K562 (cell line): ENCODE measurements around the gene SLC11A1. TPM values are rescaled to one million over a fixed set of nuclear protein-coding genes. Genes with fewer than 3 reads are reported as not detected.

Experiments used
- CBFA2T2 ChIP-seq: fragments of 450-650 bp; conservative IDR thresholded peaks from 2 replicates; pipeline ENCODE4 v1.6.1; 2017; ENCODE audit warnings: mild to moderate bottlenecking
- CBX5 ChIP-seq: IDR thresholded peaks from 2 replicates; pipeline ENCODE4 v1.6.1; 2014; ENCODE audit warnings: low read depth, borderline replicate concordance
- CCNT2 ChIP-seq: IDR thresholded peaks from 2 replicates; pipeline ENCODE4 v1.6.1; 2011; ENCODE audit warnings: borderline replicate concordance, low read depth, mild to moderate bottlenecking, moderate library complexity, mixed read lengths, low read length; ENCODE audit not compliant: insufficient read length; ENCODE audit errors: extremely low read depth
- CREM ChIP-seq: IDR thresholded peaks from 2 replicates; pipeline ENCODE4 v1.6.1; 2014; ENCODE audit warnings: antibody characterized with exemption, low read depth
- CTCF ChIP-seq, 3 experiments: IDR thresholded peaks in 2 of 3; conservative IDR thresholded peaks in 1 of 3; 2 replicates each; pipeline ENCODE4 v1.5.1; 2011 to 2012; ENCODE audit warnings: low read length in 3 of 3, mild to moderate bottlenecking in 3 of 3, control low read depth in 2 of 3, improper control_type of control experiment in 1 of 3, inconsistent platforms in 1 of 3, low read depth in 1 of 3, mixed read lengths in 1 of 3, moderate library complexity in 1 of 3; ENCODE audit not compliant: insufficient read depth in 2 of 3
- ETV1 ChIP-seq: fragments of 450-650 bp; conservative IDR thresholded peaks from 2 replicates; pipeline ENCODE4 v1.6.1; 2016; ENCODE audit warnings: missing genetic modification characterization, control low read depth, low read depth, missing compliant biosample characterization
- ETV5 ChIP-seq: sonication (generic); formaldehyde crosslinking; IDR thresholded peaks from 2 replicates; pipeline ENCODE4 v1.4.0; 2020; ENCODE audit warnings: low read depth, mild to moderate bottlenecking, missing genetic modification reagents
- FOXK1 ChIP-seq: sonication (generic); formaldehyde crosslinking; IDR thresholded peaks from 2 replicates; pipeline ENCODE4 v1.8.0; 2022; ENCODE audit warnings: missing genetic modification reagents, mild to moderate bottlenecking, borderline replicate concordance
- FUS ChIP-seq: fragments of 200-400 bp; formaldehyde crosslinking; optimal IDR thresholded peaks from 2 replicates; pipeline ENCODE3; 2017; ENCODE audit warnings: low read depth, low read length
- GABPA ChIP-seq: fragments of 200-800 bp; sonication (Bioruptor generic); conservative IDR thresholded peaks from 2 replicates; pipeline ENCODE4 v1.6.1; 2016; ENCODE audit warnings: low read depth, missing genetic modification characterization, missing compliant biosample characterization
- L3MBTL2 ChIP-seq: fragments of 450-650 bp; IDR thresholded peaks from 2 replicates; pipeline ENCODE4 v1.6.1; 2016; ENCODE audit warnings: mild to moderate bottlenecking, moderate library complexity
- MAFK ChIP-seq: IDR thresholded peaks from 2 replicates; pipeline ENCODE4 v1.6.1; 2011; ENCODE audit warnings: low read length, improper control_type of control experiment
- MEIS2 ChIP-seq: fragments of 450-650 bp; IDR thresholded peaks from 2 replicates; pipeline ENCODE4 v1.6.1; 2014; ENCODE audit warnings: mild to moderate bottlenecking; ENCODE audit not compliant: partially characterized antibody
- MTF1 ChIP-seq: fragments of 250-450 bp; sonication (Bioruptor Pico); IDR thresholded peaks from 2 replicates; pipeline ENCODE4 v1.9.0; 2021; ENCODE audit warnings: moderate library complexity, mild to moderate bottlenecking, inconsistent platforms, borderline replicate concordance
- NFYB ChIP-seq: IDR thresholded peaks from 2 replicates; pipeline ENCODE4 v1.6.1; 2011; ENCODE audit warnings: mild to moderate bottlenecking, moderate library complexity; ENCODE audit not compliant: insufficient read length; ENCODE audit errors: extremely low read depth
- OTX1 ChIP-seq: fragments of 450-650 bp; formaldehyde crosslinking; IDR thresholded peaks from 2 replicates; pipeline ENCODE4 v1.4.0; 2022; ENCODE audit warnings: mild to moderate bottlenecking
- PML ChIP-seq: IDR thresholded peaks from 2 replicates; pipeline ENCODE4 v1.6.1; 2012; ENCODE audit warnings: low read length, inconsistent platforms
- POLR2AphosphoS5 ChIP-seq: IDR thresholded peaks from 2 replicates; pipeline ENCODE4 v1.6.1; 2011; ENCODE audit warnings: mild to moderate bottlenecking, low read depth, low read length, moderate library complexity; ENCODE audit not compliant: control insufficient read depth, insufficient read depth
- POLR2H ChIP-seq: IDR thresholded peaks from 2 replicates; pipeline ENCODE4 v1.6.1; 2016; ENCODE audit warnings: missing genetic modification characterization, low read depth, mild to moderate bottlenecking, control low read depth, missing compliant biosample characterization, moderate library complexity
- SP1 ChIP-seq: sonication (generic); formaldehyde crosslinking; IDR thresholded peaks from 2 replicates; pipeline ENCODE4 v1.8.1; 2022; ENCODE audit warnings: mild to moderate bottlenecking, missing genetic modification reagents
- TCF7 ChIP-seq: sonication (generic); IDR thresholded peaks from 2 replicates; pipeline ENCODE4 v1.6.1; 2016; ENCODE audit warnings: antibody characterized with exemption, borderline replicate concordance
- YY1 ChIP-seq, 3 experiments: IDR thresholded peaks; 2 replicates each; pipeline ENCODE4 v1.6.1; 2011; ENCODE audit warnings: low read length in 2 of 3, mild to moderate bottlenecking in 2 of 3, moderate library complexity in 2 of 3, borderline replicate concordance in 1 of 3, control low read depth in 1 of 3, low read depth in 1 of 3; ENCODE audit not compliant: insufficient read depth in 3 of 3, insufficient replicate concordance in 2 of 3, control insufficient read depth in 1 of 3, insufficient read length in 1 of 3; ENCODE audit errors: extremely low read depth in 1 of 3
- ZC3H4 ChIP-seq: sonication (generic); formaldehyde crosslinking; IDR thresholded peaks from 2 replicates; pipeline ENCODE4 v1.9.0; 2021; ENCODE audit warnings: missing genetic modification reagents, borderline replicate concordance
- ZFX ChIP-seq: sonication (generic); formaldehyde crosslinking; IDR thresholded peaks from 2 replicates; pipeline ENCODE4 v1.8.0; 2022; ENCODE audit warnings: mild to moderate bottlenecking, missing genetic modification reagents, moderate library complexity
- ZNF282 ChIP-seq: sonication (generic); formaldehyde crosslinking; IDR thresholded peaks from 2 replicates; pipeline ENCODE4 v1.8.1; 2023; ENCODE audit warnings: missing genetic modification reagents
- ZNF75A ChIP-seq: fragments of 450-650 bp; formaldehyde crosslinking; IDR thresholded peaks from 2 replicates; pipeline ENCODE4 v1.4.0; 2020; ENCODE audit warnings: mild to moderate bottlenecking
- polyA plus RNA-seq, 8 experiments: library from polyadenylated mRNA; depleted of rRNA in 4 of 8; stranded (reverse) in 5 of 8; unstranded in 3 of 8; fragments of >200 nt; fragmentation: Nextera tagmentation in 2 of 8; fragmentation: Illumina TruSeq in 1 of 8; extraction: Ambion mirVana in 2 of 8; extraction: Trizol in 1 of 8; gene quantifications; 2 replicates each; pipeline versions ENCODE4 v1.2.1 to v1.2.3, GENCODE V29; 2011 to 2014; ENCODE audit warnings: inconsistent platforms in 1 of 8, missing spikeins in 1 of 8
- total RNA-seq, 7 experiments: library from RNA; depleted of rRNA in 6 of 7; stranded (reverse); fragments of >200 nt in 6 of 7; fragmentation: Illumina TruSeq in 2 of 7; extraction: Trizol in 2 of 7; gene quantifications; 2 replicates each; pipeline versions ENCODE4 v1.2.1 to v1.2.3, GENCODE V29; 2011 to 2021; ENCODE audit warnings: low replicate concordance in 1 of 7

SLC11A1 gene
- total and polyA plus RNA-seq, 9 of the 15 experiments (the other 6 are each of a cell fraction or from before 2014, with no cell fraction given), result 0.35 to 1.6 (median 0.65) TPM

- TF ChIP-seq SP1 (CRISPR knock-in tag) (peak; percentile 34; the same call in 1 of the 2 replicates), ZC3H4 (CRISPR knock-in tag) (no peak), FUS (peak; percentile 61), ETV5 (CRISPR knock-in tag) (no peak), GABPA (peak; percentile 50), CTCF (IDR thresholded peaks at IDR 0.05 in 2 of 3, conservative IDR thresholded peaks at IDR 0.05 in 1 of 3; ENCODE audit: insufficient read depth in 2 of 3, low read depth in 1 of 3, low read length in 3 of 3) (peak in 2 of 3 experiments; percentile 19 to 33; a peak in 3 of 6 replicates), CBFA2T2 (no peak), ZNF75A (CRISPR knock-in tag) (no peak), ZFX (CRISPR knock-in tag) (peak; percentile 19), ETV1 (tag) (peak; percentile 42; the same call in 1 of the 2 replicates), POLR2H (tag) (peak; percentile 50), MEIS2 (peak; percentile 32), PML (peak; percentile 16; the same call in 1 of the 2 replicates), ZNF282 (CRISPR knock-in tag) (no peak), CREM (peak; percentile 40), FOXK1 (CRISPR knock-in tag) (no peak), TCF7 (no peak), MAFK (no peak), NFYB (no peak), POLR2AphosphoS5 (peak; percentile 61; the same call in 1 of the 2 replicates), YY1 (IDR thresholded peaks at IDR 0.05; ENCODE audit: borderline replicate concordance in 1 of 3, control insufficient read depth in 1 of 3, extremely low read depth in 1 of 3, insufficient read depth in 3 of 3, insufficient read length in 1 of 3, insufficient replicate concordance in 2 of 3, low read depth in 1 of 3, low read length in 2 of 3) (peak; percentile 14 to 91 (median 84)), MTF1 (CRISPR knock-in tag) (no peak), CBX5 (0 out of 2 replicates have a peak, but pooled peaks have one; percentile 17), OTX1 (CRISPR knock-in tag) (no peak), L3MBTL2 (peak; percentile 82), CCNT2 (peak; percentile 90)
Measured at GRCh38 chr2:218399391-218400166, 17.5 kb downstream of the SLC11A1 start, which contains the start of gene CTDSP1 (continued).
